CD4-positive, alpha-beta T cell treated with Interleukin-15 for 4 hours (primary cell): ENCODE measurements around the gene RPL10.

Source experiments
- DNase-seq: peaks from one replicate; pipeline ENCODE4 v3.0.0-alpha.2; 2020; ENCODE audit warnings: low spot score

Gene RPL10

GRCh38 chrX:154401045-154401799 is 3.0 kb downstream of the RPL10 start:
- no peak for DNase-seq

- DNase-seq = no peak
These were observed 3.9 kb downstream of the RPL10 start for GRCh38 chrX:154401918-154402621.

- no peak for DNase-seq
These were observed 4.5 kb downstream of the RPL10 start for GRCh38 chrX:154402622-154403127.

GRCh38 chrX:154403192-154403591 is 5.0 kb downstream of the RPL10 start:
- no peak for DNase-seq

- no peak for DNase-seq
These were observed 5.7 kb downstream of the RPL10 start for GRCh38 chrX:154403858-154404257.

GRCh38 chrX:154404625-154405192 is 6.5 kb downstream of the RPL10 start:
- DNase-seq = no peak

- DNase-seq = no peak
These were observed 10.6 kb downstream of the RPL10 start for GRCh38 chrX:154408659-154409221.

- no peak for DNase-seq
These were observed 11.2 kb downstream of the RPL10 start, which contains the start of gene DNASE1L1 for GRCh38 chrX:154409222-154409871. Gene DNASE1L1 (minus strand): TSS chrX:154409254. CDS start chrX:154405568, 3,686 bp downstream.

- DNase-seq = peak; percentile 61
These were observed 13.8 kb downstream of the RPL10 start for GRCh38 chrX:154411981-154412340.

- peak; percentile 43 for DNase-seq
These were observed 14.3 kb downstream of the RPL10 start for GRCh38 chrX:154412468-154412867.

- DNase-seq = no peak
These were observed 15.0 kb downstream of the RPL10 start for GRCh38 chrX:154413142-154413541.

- no peak for DNase-seq
These were observed 19.0 kb downstream of the RPL10 start for GRCh38 chrX:154417157-154417556.

GRCh38 chrX:154419189-154419588 is 21.0 kb downstream of the RPL10 start:
- no peak for DNase-seq

- DNase-seq = no peak
These were observed 21.7 kb downstream of the RPL10 start for GRCh38 chrX:154419688-154420401.

- DNase-seq = no peak
These were observed 22.2 kb downstream of the RPL10 start for GRCh38 chrX:154420402-154420756.

- DNase-seq = no peak
These were observed 29.0 kb downstream of the RPL10 start for GRCh38 chrX:154426916-154427770.

- DNase-seq = peak; percentile 90
These were observed 30.3 kb downstream of the RPL10 start, which contains the start of gene ATP6AP1 for GRCh38 chrX:154428176-154429171. Gene ATP6AP1 (plus strand): TSS chrX:154428677. CDS start chrX:154428693, 16 bp downstream.

- no peak for DNase-seq
These were observed 31.5 kb downstream of the RPL10 start for GRCh38 chrX:154429711-154430110.

- DNase-seq = no peak
These were observed 32.3 kb downstream of the RPL10 start for GRCh38 chrX:154430479-154430878.
